Neutrophil (primary cell): ENCODE data around the gene YWHAE.

Experiments used
- H3K27ac ChIP-seq: fragments of 200-600 bp; sonication (generic); 2 replicates; pipeline ENCODE4 v1.5.1; 2016; ENCODE audit warnings: mild to moderate bottlenecking, moderate library complexity
- H3K27me3 ChIP-seq: fragments of 200-600 bp; sonication (generic); 2 replicates; pipeline ENCODE4 v1.6.0; 2016; ENCODE audit warnings: mild to moderate bottlenecking
- H3K36me3 ChIP-seq: fragments of 200-600 bp; sonication (generic); 2 replicates; pipeline ENCODE4 v1.5.1; 2017
- H3K4me1 ChIP-seq, 2 experiments: fragments of 200-600 bp in 1 of 2; sonication (generic) in 1 of 2; 1 replicate in 1 of 2; 2 replicates in 1 of 2; pipeline versions ENCODE4 v1.5.1 to v1.6.1; 2013 to 2016; ENCODE audit warnings: low read depth in 1 of 2, low read length in 1 of 2, mild to moderate bottlenecking in 1 of 2, moderate library complexity in 1 of 2; ENCODE audit not compliant: control insufficient read depth in 1 of 2, insufficient read depth in 1 of 2
- H3K4me3 ChIP-seq, 2 experiments: fragments of 200-600 bp in 1 of 2; sonication (generic) in 1 of 2; 1 replicate in 1 of 2; 2 replicates in 1 of 2; pipeline ENCODE4 v1.5.1; 2013 to 2016; ENCODE audit warnings: low read depth in 1 of 2, low read length in 1 of 2, mild to moderate bottlenecking in 1 of 2, moderate library complexity in 1 of 2
- H3K9me3 ChIP-seq: fragments of 200-600 bp; sonication (generic); 2 replicates; pipeline ENCODE4 v1.5.1; 2016
- CTCF ChIP-seq: fragments of 200-600 bp; sonication (generic); IDR thresholded peaks from 2 replicates; pipeline ENCODE4 v1.5.1; 2016; ENCODE audit warnings: antibody characterized with exemption

YWHAE gene

DNA sequence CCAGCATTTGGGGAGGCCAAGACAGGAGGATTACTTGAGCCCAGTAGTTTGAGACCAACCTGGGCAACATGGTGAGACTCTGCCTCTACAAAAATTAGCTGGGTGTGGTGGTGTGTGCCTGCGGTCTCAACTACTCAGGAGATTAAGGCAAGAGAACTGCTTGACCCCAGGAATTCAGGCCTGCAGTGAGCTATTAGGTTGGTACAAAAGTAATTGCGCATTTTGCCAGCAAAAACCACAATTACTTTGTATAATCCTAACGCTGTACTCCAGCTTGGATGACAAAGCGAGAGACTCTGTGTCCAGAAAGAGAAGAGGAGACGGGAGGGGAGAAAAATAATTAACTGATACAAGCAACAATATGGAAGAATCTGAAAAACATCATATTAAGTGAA, 32.7 kb downstream of the YWHAE start:
- peaks cover 25 to 29% of the 10 kb centered on the region in 2 experiments for H3K4me1 ChIP-seq
- H3K9me3 ChIP-seq = no peaks in the 10 kb centered on the region
- no peak overlapping the region for H3K4me3 ChIP-seq
- no peak overlapping the region for H3K27ac ChIP-seq
- no peaks in the 10 kb centered on the region for H3K27me3 ChIP-seq
- no peak for TF ChIP-seq CTCF
- H3K36me3 ChIP-seq = peaks cover 12% of the 10 kb centered on the region

DNA sequence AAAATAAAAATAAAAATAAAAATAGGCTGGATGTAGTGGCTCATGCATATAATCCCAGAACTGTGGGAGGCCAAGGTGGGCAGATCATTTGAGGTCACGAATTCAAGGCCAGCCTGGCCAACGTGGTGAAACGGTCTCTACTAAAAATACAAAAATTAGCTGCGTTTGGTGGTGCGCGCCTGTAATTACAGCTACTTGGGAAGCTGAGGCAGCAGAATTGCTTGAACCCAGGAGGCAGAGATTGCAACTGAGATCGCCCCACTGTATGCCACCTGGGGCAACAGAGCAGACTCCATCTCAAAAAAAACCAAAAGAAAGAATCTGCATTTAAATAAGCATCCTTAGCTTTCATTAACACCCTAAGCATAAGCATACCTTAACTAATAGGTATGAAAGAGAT, 33.8 kb downstream of the YWHAE start:
- Histone ChIP-seq H3K36me3 (peaks cover 12% of the 10 kb centered on the region), H3K9me3 (no peaks in the 10 kb centered on the region), H3K27ac (no peak overlapping the region), H3K4me1 (peaks cover 36 to 40% of the 10 kb centered on the region in 2 experiments), H3K4me3 (no peak overlapping the region), H3K27me3 (no peaks in the 10 kb centered on the region)
- no peak for TF ChIP-seq CTCF

DNA sequence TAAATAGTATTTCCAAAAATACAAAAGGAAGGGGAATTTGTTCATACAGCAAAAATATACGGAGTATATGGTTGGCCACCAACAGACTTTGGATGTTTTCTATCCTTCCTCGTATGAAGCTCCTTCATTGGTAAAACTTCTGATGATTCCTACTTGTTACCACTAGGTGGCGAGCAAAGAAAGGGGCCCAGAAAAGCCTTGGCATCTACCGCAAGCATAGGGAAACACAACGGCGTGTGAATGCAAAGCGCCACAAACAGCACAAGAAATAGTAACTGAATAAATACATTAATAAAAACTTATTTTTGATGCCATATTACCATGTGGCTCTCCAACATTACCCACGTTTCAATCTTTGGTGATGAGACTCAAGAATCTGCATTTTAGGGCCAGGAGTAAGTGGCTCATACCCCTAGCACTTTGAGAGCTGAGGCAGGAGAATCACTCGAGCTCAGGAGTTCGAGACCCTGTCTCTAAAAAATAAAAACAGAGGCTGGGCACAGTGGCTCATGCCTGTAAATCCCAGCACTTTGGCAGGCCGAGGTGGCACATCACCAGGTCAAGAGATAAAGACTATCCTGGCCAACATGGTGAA, 34.5 kb downstream of the YWHAE start:
- Histone ChIP-seq H3K27ac (no peak overlapping the region), H3K4me1 (peaks cover 40 to 44% of the 10 kb centered on the region in 2 experiments), H3K4me3 (no peak overlapping the region), H3K36me3 (peaks cover 12% of the 10 kb centered on the region), H3K27me3 (no peaks in the 10 kb centered on the region), H3K9me3 (no peaks in the 10 kb centered on the region)
- TF ChIP-seq CTCF = peak; percentile 82

- no peaks in the 10 kb centered on the region for H3K27me3 ChIP-seq
- H3K4me3 ChIP-seq = peak overlapping the region in 1 of 2 experiments; percentile 31
- no peaks in the 10 kb centered on the region for H3K9me3 ChIP-seq
- peak overlapping the region; percentile 76 for H3K27ac ChIP-seq
- TF ChIP-seq CTCF = no peak
- H3K36me3 ChIP-seq = peaks cover 26% of the 10 kb centered on the region
- peaks cover 40 to 44% of the 10 kb centered on the region in 2 experiments for H3K4me1 ChIP-seq
Observed at GRCh38 chr17:1362964-1363363, 37.1 kb downstream of the YWHAE start.

- Histone ChIP-seq H3K27me3 (no peaks in the 10 kb centered on the region), H3K4me3 (no peak overlapping the region), H3K27ac (peak overlapping the region; percentile 76), H3K9me3 (no peaks in the 10 kb centered on the region), H3K36me3 (peaks cover 31% of the 10 kb centered on the region), H3K4me1 (peaks cover 40 to 44% of the 10 kb centered on the region in 2 experiments)
- TF ChIP-seq CTCF = no peak
Observed at GRCh38 chr17:1362065-1362848, 37.8 kb downstream of the YWHAE start.
